Breast epithelium (tissue), 3 donors: ENCODE measurements around the gene TXN2.
A peak's percentile ranks its signal among the peaks of the same experiment; 100 is the strongest.

ENCODE experiments used
- POLR2A ChIP-seq: fragments of 450-650 bp; IDR thresholded peaks from one replicate; pipeline ENCODE4 v1.6.1; 2016; ENCODE audit warnings: antibody characterized with exemption, mild to moderate bottlenecking, moderate library complexity
- POLR2AphosphoS5 ChIP-seq, 3 donors: sonication (generic); formaldehyde crosslinking; IDR thresholded peaks; one replicate each; pipeline ENCODE4 v1.6.1; 2017; ENCODE audit warnings: antibody characterized with exemption in 3 of 3
- TF ChIP-seq, protein P1 (sequence below), 3 donors: fragments of 450-650 bp; IDR thresholded peaks; one replicate each; pipeline ENCODE4 v1.5.1; 2016 to 2017; ENCODE audit warnings: antibody characterized with exemption in 3 of 3, mild to moderate bottlenecking in 3 of 3, moderate library complexity in 3 of 3

DNA sequence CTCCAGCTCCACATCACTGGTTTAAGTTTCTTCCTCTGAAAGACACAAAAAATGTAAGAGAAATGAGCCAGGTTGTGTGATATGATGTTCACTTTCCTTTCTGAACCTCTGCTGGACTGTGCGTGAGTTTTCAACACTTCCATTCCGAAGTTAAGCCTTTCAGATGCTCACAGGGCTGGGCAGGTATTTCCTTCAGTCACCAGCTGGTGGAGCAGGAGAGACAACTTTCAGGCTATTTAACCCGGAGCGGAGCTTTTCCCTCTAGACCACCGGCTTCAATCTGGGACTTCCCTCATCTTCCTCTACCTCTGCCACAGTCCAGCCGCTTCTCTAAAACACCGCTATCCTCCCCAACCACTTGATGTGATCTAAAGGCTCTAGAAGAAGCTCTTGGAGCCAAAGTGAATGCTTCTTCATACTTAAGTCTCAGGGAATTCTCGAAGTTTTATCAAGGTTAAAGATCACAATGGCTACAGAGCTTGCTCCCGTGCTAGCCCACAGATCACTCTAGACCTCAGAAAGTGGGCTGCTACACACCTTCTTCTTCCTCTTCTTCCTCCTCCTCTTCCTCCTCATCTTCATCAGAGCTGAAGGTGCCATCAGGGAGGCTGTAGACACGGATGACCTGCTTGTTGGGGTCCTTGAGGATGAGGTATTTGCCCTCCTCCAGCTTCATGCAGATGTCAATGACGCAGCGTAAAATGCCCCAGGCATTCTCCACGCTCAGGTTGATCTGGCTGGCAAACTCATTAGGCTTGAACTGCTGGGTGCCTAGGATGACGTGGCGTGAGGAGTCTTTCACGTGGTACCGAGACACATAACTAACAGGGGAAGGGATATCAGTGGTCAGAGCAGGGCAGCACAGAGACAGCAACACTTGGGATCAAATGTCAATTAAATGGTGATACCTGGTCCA, 29.8 kb upstream of the TXN2 start:
- TF ChIP-seq, protein P1, sequence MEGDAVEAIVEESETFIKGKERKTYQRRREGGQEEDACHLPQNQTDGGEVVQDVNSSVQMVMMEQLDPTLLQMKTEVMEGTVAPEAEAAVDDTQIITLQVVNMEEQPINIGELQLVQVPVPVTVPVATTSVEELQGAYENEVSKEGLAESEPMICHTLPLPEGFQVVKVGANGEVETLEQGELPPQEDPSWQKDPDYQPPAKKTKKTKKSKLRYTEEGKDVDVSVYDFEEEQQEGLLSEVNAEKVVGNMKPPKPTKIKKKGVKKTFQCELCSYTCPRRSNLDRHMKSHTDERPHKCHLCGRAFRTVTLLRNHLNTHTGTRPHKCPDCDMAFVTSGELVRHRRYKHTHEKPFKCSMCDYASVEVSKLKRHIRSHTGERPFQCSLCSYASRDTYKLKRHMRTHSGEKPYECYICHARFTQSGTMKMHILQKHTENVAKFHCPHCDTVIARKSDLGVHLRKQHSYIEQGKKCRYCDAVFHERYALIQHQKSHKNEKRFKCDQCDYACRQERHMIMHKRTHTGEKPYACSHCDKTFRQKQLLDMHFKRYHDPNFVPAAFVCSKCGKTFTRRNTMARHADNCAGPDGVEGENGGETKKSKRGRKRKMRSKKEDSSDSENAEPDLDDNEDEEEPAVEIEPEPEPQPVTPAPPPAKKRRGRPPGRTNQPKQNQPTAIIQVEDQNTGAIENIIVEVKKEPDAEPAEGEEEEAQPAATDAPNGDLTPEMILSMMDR (IDR thresholded peaks at IDR 0.05): peak in 2 of 3 donors; percentile 35 to 54
- TF ChIP-seq POLR2AphosphoS5 (IDR thresholded peaks at IDR 0.05) (no peak), POLR2A (no peak)
